H1 (cell line): ENCODE results near the gene CCDC91. TPM values are rescaled to one million over a fixed set of nuclear protein-coding genes. Genes with fewer than 3 reads are reported as not detected.
"Not testable (repeated sequence)": the region's sequence is repeated elsewhere in the genome, so short reads cannot be mapped to it uniquely, and the experiment has no call there.

Experiments used
- CTCF ChIA-PET: fragments of 300-600 bp; sonication (Branson Sonifier 250); formaldehyde crosslinking; loops from one replicate; lab custom pipeline; 2021; ENCODE audit not compliant: partially characterized antibody; lab: Charles Lee
- POLR2A ChIA-PET: fragments of 300-600 bp; sonication (Branson Sonifier 250); formaldehyde crosslinking; loops from one replicate; lab custom pipeline; 2021; ENCODE audit warnings: inconsistent platforms; ENCODE audit not compliant: partially characterized antibody; lab: Charles Lee
- DNase-seq, 2 experiments: peaks; one replicate each; pipeline versions ENCODE4 v3.0.0 to v3.0.0-alpha.2; 2010 to 2022; ENCODE audit warnings: low spot score in 2 of 2, low read depth in 1 of 2, mixed read lengths in 1 of 2
- FAIRE-seq: peaks from 2 replicates; lab custom pipeline; 2011; peaks lifted over from hg19 to GRCh38; lab: Jason Lieb, UNC
- H2AFZ ChIP-seq: 2 replicates; pipeline ENCODE4 v1.8.1; 2012; ENCODE audit warnings: low read length, inconsistent platforms
- H2AK5ac ChIP-seq: 2 replicates; pipeline ENCODE4 v1.6.1; 2013; ENCODE audit warnings: low read depth, low read length
- H2BK120ac ChIP-seq: replicated peaks from 2 replicates; pipeline ENCODE3; 2013; ENCODE audit warnings: low read depth, low read length, inconsistent platforms
- H2BK12ac ChIP-seq: 2 replicates; pipeline ENCODE4 v1.6.1; 2013; ENCODE audit warnings: low read depth, low read length
- H2BK15ac ChIP-seq: 2 replicates; pipeline ENCODE4 v1.6.1; 2013; ENCODE audit warnings: low read length
- H2BK20ac ChIP-seq: 2 replicates; pipeline ENCODE4 v1.6.1; 2013; ENCODE audit warnings: low read length
- H2BK5ac ChIP-seq: 2 replicates; pipeline ENCODE4 v1.6.1; 2013; ENCODE audit warnings: low read depth, low read length
- H3K14ac ChIP-seq: 2 replicates; pipeline ENCODE4 v1.6.1; 2013; ENCODE audit warnings: inconsistent platforms; ENCODE audit not compliant: insufficient read length
- H3K18ac ChIP-seq: 2 replicates; pipeline ENCODE4 v1.6.1; 2013; ENCODE audit warnings: low read length; ENCODE audit errors: extremely low read depth
- H3K23ac ChIP-seq: 2 replicates; pipeline ENCODE4 v1.6.1; 2013; ENCODE audit warnings: inconsistent platforms; ENCODE audit not compliant: insufficient read length
- H3K23me2 ChIP-seq: 2 replicates; pipeline ENCODE4 v1.6.1; 2013; ENCODE audit warnings: low read depth, low read length
- H3K27ac ChIP-seq: 2 replicates; pipeline ENCODE4 v1.6.1; 2011; ENCODE audit warnings: low read depth, low read length, inconsistent platforms
- H3K27me3 ChIP-seq, 4 experiments: replicated peaks in 1 of 4; 1 replicate in 1 of 4; 2 replicates in 3 of 4; pipeline versions ENCODE4 v1.6.1 to v1.8.1; 2011 to 2013; ENCODE audit warnings: low read length in 3 of 4, mild to moderate bottlenecking in 3 of 4, inconsistent platforms in 2 of 4, mixed read lengths in 2 of 4, moderate library complexity in 1 of 4; ENCODE audit not compliant: control insufficient read depth in 3 of 4, insufficient read depth in 3 of 4; ENCODE audit errors: extremely low read depth in 1 of 4
- H3K36me3 ChIP-seq, 4 experiments: 2 replicates each; pipeline versions ENCODE4 v1.6.1 to v1.8.1; 2011 to 2013; ENCODE audit warnings: mild to moderate bottlenecking in 4 of 4, low read length in 3 of 4, moderate library complexity in 2 of 4, control low read depth in 1 of 4, inconsistent platforms in 1 of 4; ENCODE audit not compliant: insufficient read depth in 4 of 4, control insufficient read depth in 2 of 4
- H3K4ac ChIP-seq: replicated peaks from 2 replicates; pipeline ENCODE3; 2013; ENCODE audit warnings: low read length, low read depth, mixed read lengths, inconsistent platforms; ENCODE audit not compliant: insufficient read length
- H3K4me1 ChIP-seq, 4 experiments: replicated peaks in 1 of 4; 1 replicate in 1 of 4; 2 replicates in 3 of 4; pipeline versions ENCODE4 v1.6.1 to v1.8.1; 2011 to 2013; ENCODE audit warnings: low read length in 3 of 4, inconsistent platforms in 2 of 4, mixed read lengths in 1 of 4; ENCODE audit not compliant: insufficient read depth in 4 of 4, control insufficient read depth in 3 of 4
- H3K4me2 ChIP-seq, 2 experiments: 2 replicates each; pipeline versions ENCODE4 v1.6.1 to v1.8.1; 2011 to 2013; ENCODE audit warnings: low read depth in 2 of 2, low read length in 2 of 2, control low read depth in 1 of 2, inconsistent platforms in 1 of 2, mild to moderate bottlenecking in 1 of 2; ENCODE audit not compliant: insufficient read depth in 1 of 2
- H3K4me3 ChIP-seq, 4 experiments: fragments of 200-600, 300-600 bp in 1 of 4; sonication (generic), shearing (Covaris generic), sonication (Bioruptor Twin) in 1 of 4; 2 replicates each; pipeline versions ENCODE4 v1.5.1 to v1.8.1; 2011 to 2016; ENCODE audit warnings: low read length in 4 of 4, low read depth in 3 of 4, control low read depth in 2 of 4, inconsistent platforms in 2 of 4, mild to moderate bottlenecking in 2 of 4, mixed read lengths in 1 of 4, moderate library complexity in 1 of 4; ENCODE audit not compliant: insufficient read depth in 2 of 4; ENCODE audit errors: extremely low read depth in 1 of 4
- H3K56ac ChIP-seq: replicated peaks from 2 replicates; pipeline ENCODE3; 2013; ENCODE audit warnings: low read depth, mild to moderate bottlenecking, mixed read lengths, low read length, inconsistent platforms; ENCODE audit not compliant: insufficient read length
- H3K79me1 ChIP-seq: 2 replicates; pipeline ENCODE4 v1.6.1; 2013; ENCODE audit warnings: low read depth, low read length, control low read depth
- H3K79me2 ChIP-seq, 2 experiments: 2 replicates each; pipeline versions ENCODE4 v1.6.1 to v1.8.1; 2012 to 2013; ENCODE audit warnings: low read length in 2 of 2, mild to moderate bottlenecking in 2 of 2, inconsistent platforms in 1 of 2; ENCODE audit not compliant: insufficient read depth in 2 of 2, control insufficient read depth in 1 of 2
- H3K9ac ChIP-seq, 4 experiments: replicated peaks in 1 of 4; 1 replicate in 1 of 4; 2 replicates in 3 of 4; pipeline versions ENCODE4 v1.6.1 to v1.8.1; 2011 to 2013; ENCODE audit warnings: low read depth in 3 of 4, low read length in 3 of 4, control low read depth in 2 of 4, mild to moderate bottlenecking in 2 of 4, moderate library complexity in 2 of 4, inconsistent platforms in 1 of 4; ENCODE audit errors: extremely low read depth in 1 of 4
- H3K9me3 ChIP-seq, 2 experiments: 2 replicates each; pipeline versions ENCODE4 v1.6.1 to v1.8.1; 2012 to 2013; ENCODE audit warnings: mild to moderate bottlenecking in 2 of 2, moderate library complexity in 2 of 2, control low read depth in 1 of 2, inconsistent platforms in 1 of 2, low read depth in 1 of 2, low read length in 1 of 2, mixed read lengths in 1 of 2; ENCODE audit not compliant: insufficient read depth in 2 of 2
- H4K20me1 ChIP-seq, 2 experiments: replicated peaks in 1 of 2; 2 replicates each; pipeline versions ENCODE3 to v1.8.1; 2011 to 2013; ENCODE audit warnings: inconsistent platforms in 2 of 2, low read length in 2 of 2, mild to moderate bottlenecking in 1 of 2; ENCODE audit not compliant: insufficient read depth in 2 of 2, control insufficient read depth in 1 of 2
- H4K5ac ChIP-seq: 2 replicates; pipeline ENCODE4 v1.6.1; 2013; ENCODE audit warnings: low read length, low read depth, mixed read lengths, inconsistent platforms; ENCODE audit not compliant: insufficient read length
- H4K8ac ChIP-seq: 2 replicates; pipeline ENCODE4 v1.8.0; 2013; ENCODE audit warnings: mild to moderate bottlenecking, moderate library complexity, low read length, inconsistent platforms; ENCODE audit not compliant: insufficient read depth; ENCODE audit errors: extremely low read depth
- H4K91ac ChIP-seq: replicated peaks from 2 replicates; pipeline ENCODE3; 2013; ENCODE audit warnings: low read length, mixed read lengths, inconsistent platforms; ENCODE audit not compliant: insufficient read length
- WGBS, 2 experiments: shearing (Covaris generic) in 1 of 2; methylation state at CpG; one replicate each; pipeline versions ENCODE4 v1.1.6 to v1.1.7; 2013 to 2015; ENCODE audit warnings: low lambda C conversion rate in 2 of 2, mixed read lengths in 2 of 2, inconsistent platforms in 1 of 2, low coverage in 1 of 2, missing lambda C conversion rate in 1 of 2; ENCODE audit not compliant: insufficient replicate concordance in 2 of 2, insufficient coverage in 1 of 2, insufficient read length in 1 of 2; ENCODE audit errors: extremely low coverage in 1 of 2, missing lambda C conversion rate in 1 of 2; 5-methylcytosine and 5-hydroxymethylcytosine counted together
- polyA plus RNA-seq, 7 experiments: library from polyadenylated mRNA; depleted of rRNA in 3 of 7; stranded (reverse) in 5 of 7; unstranded in 2 of 7; fragments of >200 nt in 5 of 7; fragments of 200-250 nt in 2 of 7; gene quantifications; 1 replicate in 5 of 7; 2 replicates in 1 of 7; 4 replicates in 1 of 7; pipeline versions ENCODE4 v1.2.1 to v1.2.3, GENCODE V29; 2011 to 2013; ENCODE audit warnings: missing spikeins in 2 of 7, mixed read lengths in 2 of 7
- total RNA-seq: library from RNA; stranded (reverse); fragmentation: NEBNext Ultra II Directional; extraction: Animal tissue kit (Norgen Biotek cat#: 25700); gene quantifications from 2 replicates; pipeline ENCODE4 v1.2.1, GENCODE V29; 2021

The CCDC91 gene
- total and polyA plus RNA-seq, 2 of the 8 experiments (the other 6 are each of a cell fraction or from before 2014, with no cell fraction given): 8.6 to 23.1 TPM

DNA sequence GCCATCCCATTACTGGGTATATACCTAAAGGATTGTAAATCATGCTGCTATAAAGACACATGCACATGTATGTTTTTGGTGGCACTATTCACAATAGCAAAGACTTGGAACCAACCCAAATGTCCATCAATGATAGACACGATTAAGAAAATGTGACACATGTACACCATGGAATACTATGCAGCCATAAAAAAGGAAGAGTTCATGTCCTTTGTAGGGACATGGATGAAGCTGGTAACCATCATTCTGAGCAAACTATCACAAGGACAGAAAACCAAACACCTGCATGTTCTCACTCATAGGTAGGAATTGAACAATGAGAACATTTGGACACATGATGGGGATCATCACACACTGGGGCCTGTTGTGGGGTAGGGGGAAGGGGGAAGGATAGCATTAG is 288.8 kb downstream of the CCDC91 start:
- H3K4me2 ChIP-seq, POLR2A ChIA-PET, H3K79me1 ChIP-seq, H2BK20ac ChIP-seq, H3K23me2 ChIP-seq, H4K20me1 ChIP-seq, H3K9ac ChIP-seq, H2BK120ac ChIP-seq, H3K79me2 ChIP-seq, CTCF ChIA-PET, H2AFZ ChIP-seq, DNase-seq, H2AK5ac ChIP-seq, H3K4ac ChIP-seq, H3K18ac ChIP-seq, H2BK12ac ChIP-seq, H3K27ac ChIP-seq, H3K4me3 ChIP-seq, H4K5ac ChIP-seq, H2BK15ac ChIP-seq, H3K4me1 ChIP-seq, H3K56ac ChIP-seq, FAIRE-seq, H4K8ac ChIP-seq, H2BK5ac ChIP-seq, H3K23ac ChIP-seq, H3K9me3 ChIP-seq, H3K36me3 ChIP-seq, H4K91ac ChIP-seq, H3K27me3 ChIP-seq, H3K14ac ChIP-seq: not testable (repeated sequence)
- WGBS, 2 experiments: 95% methylated on average over 1 of the region's 1 CpG; no CpG with 5 or more reads in 1 of the 2 experiments
